ENCODE data around the gene LGI2. TPM values are rescaled to one million over a fixed set of nuclear protein-coding genes. Genes with fewer than 3 reads are reported as not detected.
A peak's percentile ranks its signal among the peaks of the same experiment; 100 is the strongest.

Gene LGI2
- 2.7 TPM for polyA plus RNA-seq (2013, experiment 1 of 2)
- 2.3 TPM for polyA plus RNA-seq (2013, experiment 2 of 2)

- under 1% methylated on average over 92 of the region's 92 CpGs for WGBS
- Histone ChIP-seq H3K27ac (ENCODE audit: low read depth, low read length) (no peak within 1 kb of the TSS), H3K9me3 (ENCODE audit: insufficient read depth, low read depth, low read length) (no peaks in the 10 kb centered on the region), H3K27me3 (ENCODE audit: insufficient read depth, low read length) (peaks cover 50% of the 10 kb centered on the region), H3K4me3 (ENCODE audit: low read length) (peak within 1 kb of the TSS; percentile 53), H3K4me1 (ENCODE audit: insufficient read depth, low read length) (peaks cover 21% of the 10 kb centered on the region), H3K36me3 (ENCODE audit: insufficient read depth, low read length) (peaks cover 3% of the 10 kb centered on the region; the same call in 1 of the 2 replicates), H3K9ac (ENCODE audit: low read depth, low read length) (peak within 1 kb of the TSS; percentile 49; the same call in 1 of the 2 replicates)
These were observed at the start of gene LGI2 for GRCh38 chr4:25030277-25031076. TSS of gene LGI2 (minus strand) at chr4:25030946. CDS start at chr4:25030693, 253 bp downstream.

GRCh38 chr4:25078523-25078922 is 47.8 kb upstream of the LGI2 start:
- no peaks in the 10 kb centered on the region for H3K36me3 ChIP-seq (ENCODE audit: insufficient read depth, low read length)
- WGBS, result 77% methylated on average over 4 of the region's 4 CpGs
- H3K27ac ChIP-seq (ENCODE audit: low read depth, low read length), result no peak overlapping the region

GRCh38 chr4:25076625-25077398 is 46.1 kb upstream of the LGI2 start:
- WGBS, result 97% methylated on average over 3 of the region's 3 CpGs

More at GRCh38 chr4:25078523-25078922, 47.8 kb upstream of the LGI2 start:
- Histone ChIP-seq H3K9me3 (ENCODE audit: insufficient read depth, low read depth, low read length) (0 out of 2 replicates have a peak, but pooled peaks cover 5% of the 10 kb centered on the region), H3K27me3 (ENCODE audit: insufficient read depth, low read length) (no peaks in the 10 kb centered on the region), H3K4me3 (ENCODE audit: low read length) (no peak overlapping the region), H3K9ac (ENCODE audit: low read depth, low read length) (no peak overlapping the region), H3K4me1 (ENCODE audit: insufficient read depth, low read length) (peaks cover 2% of the 10 kb centered on the region; the same call in 1 of the 2 replicates)

GRCh38 chr4:25075851-25076250 is 45.1 kb upstream of the LGI2 start:
- no peaks in the 10 kb centered on the region for H3K36me3 ChIP-seq (ENCODE audit: insufficient read depth, low read length)
- 0 out of 2 replicates have a peak, but pooled peaks cover 5% of the 10 kb centered on the region for H3K9me3 ChIP-seq (ENCODE audit: insufficient read depth, low read depth, low read length)
- 89% methylated on average over 4 of the region's 4 CpGs for WGBS
- H3K4me1 ChIP-seq (ENCODE audit: insufficient read depth, low read length), result peaks cover 3% of the 10 kb centered on the region
- H3K4me3 ChIP-seq (ENCODE audit: low read length), result no peak overlapping the region
- H3K27me3 ChIP-seq (ENCODE audit: insufficient read depth, low read length), result no peaks in the 10 kb centered on the region
- H3K9ac ChIP-seq (ENCODE audit: low read depth, low read length), result no peak overlapping the region
- H3K27ac ChIP-seq (ENCODE audit: low read depth, low read length), result no peak overlapping the region

More at GRCh38 chr4:25076625-25077398, 46.1 kb upstream of the LGI2 start:
- no peaks in the 10 kb centered on the region for H3K27me3 ChIP-seq (ENCODE audit: insufficient read depth, low read length)
- peaks cover 2% of the 10 kb centered on the region; the same call in 1 of the 2 replicates for H3K4me1 ChIP-seq (ENCODE audit: insufficient read depth, low read length)
- 0 out of 2 replicates have a peak, but pooled peaks cover 5% of the 10 kb centered on the region for H3K9me3 ChIP-seq (ENCODE audit: insufficient read depth, low read depth, low read length)
- no peaks in the 10 kb centered on the region for H3K36me3 ChIP-seq (ENCODE audit: insufficient read depth, low read length)
- H3K9ac ChIP-seq (ENCODE audit: low read depth, low read length), result no peak overlapping the region
- no peak overlapping the region for H3K27ac ChIP-seq (ENCODE audit: low read depth, low read length)
- no peak overlapping the region for H3K4me3 ChIP-seq (ENCODE audit: low read length)

DNA sequence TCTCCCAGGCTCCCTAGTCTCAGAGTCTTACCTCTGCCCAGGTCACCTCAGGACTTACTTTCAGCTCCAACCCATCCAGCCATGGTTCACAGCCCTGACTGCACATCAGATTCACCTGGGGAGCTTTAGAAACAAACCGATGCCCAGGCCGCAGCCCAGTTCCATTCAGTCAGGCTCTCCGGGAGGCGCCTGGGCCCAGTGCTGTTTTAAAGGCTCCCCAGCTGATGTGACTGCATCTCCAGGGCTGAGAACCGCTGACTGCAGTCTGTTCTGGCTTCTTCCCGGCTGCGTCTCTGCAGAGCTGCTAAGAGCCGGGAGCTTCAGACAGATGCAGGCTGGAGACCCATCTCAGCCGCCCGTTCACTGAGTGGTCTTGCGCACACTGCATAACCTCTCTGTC is 44.4 kb upstream of the LGI2 start:
- Histone ChIP-seq H3K4me3 (ENCODE audit: low read length) (no peak overlapping the region), H3K9me3 (ENCODE audit: insufficient read depth, low read depth, low read length) (0 out of 2 replicates have a peak, but pooled peaks cover 5% of the 10 kb centered on the region), H3K36me3 (ENCODE audit: insufficient read depth, low read length) (no peaks in the 10 kb centered on the region), H3K27ac (ENCODE audit: low read depth, low read length) (no peak overlapping the region), H3K4me1 (ENCODE audit: insufficient read depth, low read length) (peaks cover 7% of the 10 kb centered on the region), H3K9ac (ENCODE audit: low read depth, low read length) (no peak overlapping the region), H3K27me3 (ENCODE audit: insufficient read depth, low read length) (no peaks in the 10 kb centered on the region)
- 76% methylated on average over 11 of the region's 11 CpGs for WGBS

- H3K9ac ChIP-seq (ENCODE audit: low read depth, low read length), result no peak overlapping the region
- H3K36me3 ChIP-seq (ENCODE audit: insufficient read depth, low read length), result no peaks in the 10 kb centered on the region
- peaks cover 39% of the 10 kb centered on the region for H3K4me1 ChIP-seq (ENCODE audit: insufficient read depth, low read length)
- no peaks in the 10 kb centered on the region for H3K9me3 ChIP-seq (ENCODE audit: insufficient read depth, low read depth, low read length)
- H3K27ac ChIP-seq (ENCODE audit: low read depth, low read length), result no peak overlapping the region
- no peaks in the 10 kb centered on the region for H3K27me3 ChIP-seq (ENCODE audit: insufficient read depth, low read length)
- WGBS, result 65% methylated on average over 3 of the region's 3 CpGs
- H3K4me3 ChIP-seq (ENCODE audit: low read length), result no peak overlapping the region
These were observed 39.8 kb upstream of the LGI2 start for GRCh38 chr4:25070545-25070944.

DNA sequence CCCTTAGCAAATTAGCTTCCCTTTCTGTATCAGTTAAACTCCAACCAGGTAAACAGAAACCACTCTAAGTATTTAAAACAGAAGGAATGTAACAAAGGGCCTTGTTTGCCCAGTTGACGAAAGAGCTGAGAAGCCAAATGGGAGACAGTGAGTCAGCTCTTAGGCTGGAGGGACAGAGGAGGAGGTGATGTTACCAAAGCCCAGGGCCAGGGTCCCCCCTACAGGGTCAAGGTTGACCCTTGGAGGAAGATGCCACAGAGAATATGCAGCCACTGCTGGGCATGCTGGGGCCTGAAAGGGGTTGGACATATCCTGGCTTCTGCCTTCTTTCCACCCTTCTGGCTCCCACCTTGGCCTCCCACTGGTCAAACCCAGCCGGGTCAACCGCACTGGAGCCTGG is 38.3 kb upstream of the LGI2 start:
- Histone ChIP-seq H3K4me1 (ENCODE audit: insufficient read depth, low read length) (peaks cover 48% of the 10 kb centered on the region), H3K9me3 (ENCODE audit: insufficient read depth, low read depth, low read length) (no peaks in the 10 kb centered on the region), H3K4me3 (ENCODE audit: low read length) (no peak overlapping the region), H3K9ac (ENCODE audit: low read depth, low read length) (no peak overlapping the region), H3K27ac (ENCODE audit: low read depth, low read length) (peak overlapping the region; percentile 46; the same call in 1 of the 2 replicates), H3K27me3 (ENCODE audit: insufficient read depth, low read length) (no peaks in the 10 kb centered on the region), H3K36me3 (ENCODE audit: insufficient read depth, low read length) (no peaks in the 10 kb centered on the region)
- 83% methylated on average over 3 of the region's 3 CpGs for WGBS

GRCh38 chr4:25068386-25068785 is 37.6 kb upstream of the LGI2 start:
- Histone ChIP-seq H3K9ac (ENCODE audit: low read depth, low read length) (no peak overlapping the region), H3K27me3 (ENCODE audit: insufficient read depth, low read length) (no peaks in the 10 kb centered on the region), H3K4me1 (ENCODE audit: insufficient read depth, low read length) (peaks cover 49% of the 10 kb centered on the region), H3K36me3 (ENCODE audit: insufficient read depth, low read length) (no peaks in the 10 kb centered on the region), H3K9me3 (ENCODE audit: insufficient read depth, low read depth, low read length) (no peaks in the 10 kb centered on the region), H3K4me3 (ENCODE audit: low read length) (no peak overlapping the region), H3K27ac (ENCODE audit: low read depth, low read length) (no peak overlapping the region; the same call in 1 of the 2 replicates)
- WGBS, result 93% methylated on average over 3 of the region's 3 CpGs

DNA sequence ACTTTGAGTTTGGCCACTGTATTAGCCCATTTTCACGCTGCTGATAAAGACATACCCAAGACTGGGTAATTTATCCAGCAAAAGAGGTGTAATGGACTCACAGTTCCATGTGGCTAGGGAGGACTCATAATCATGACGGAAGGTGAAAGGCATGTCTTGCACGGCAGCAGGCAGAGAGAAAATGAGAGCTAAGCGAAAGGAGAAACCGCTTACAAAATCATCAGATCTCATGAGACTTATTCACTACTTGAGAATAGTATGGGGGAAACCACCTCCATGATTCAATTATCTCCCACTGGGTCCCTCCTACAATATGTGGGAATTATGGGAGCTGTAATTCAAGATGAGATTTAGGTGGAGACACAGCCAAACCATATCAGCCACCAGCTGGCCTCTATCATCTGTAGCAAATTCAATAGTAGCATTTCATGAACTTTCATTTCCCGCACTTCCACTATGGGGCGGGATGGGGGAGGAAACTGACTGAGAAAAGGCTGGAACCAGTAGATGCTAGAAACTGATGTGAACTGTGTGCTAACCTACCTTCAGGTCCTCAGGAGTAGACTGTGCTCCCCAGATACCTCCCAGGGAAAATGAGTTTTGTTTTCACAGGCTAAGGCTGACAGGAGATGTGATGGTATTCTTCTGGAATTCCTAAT is 35.3 kb upstream of the LGI2 start:
- 94% methylated on average over 6 of the region's 7 CpGs for WGBS
- H3K27ac ChIP-seq (ENCODE audit: low read depth, low read length), result no peak overlapping the region
- no peaks in the 10 kb centered on the region for H3K27me3 ChIP-seq (ENCODE audit: insufficient read depth, low read length)
- H3K9ac ChIP-seq (ENCODE audit: low read depth, low read length), result no peak overlapping the region
- H3K4me3 ChIP-seq (ENCODE audit: low read length), result no peak overlapping the region; the same call in 1 of the 2 replicates
- no peaks in the 10 kb centered on the region for H3K9me3 ChIP-seq (ENCODE audit: insufficient read depth, low read depth, low read length)
- peaks cover 52% of the 10 kb centered on the region for H3K4me1 ChIP-seq (ENCODE audit: insufficient read depth, low read length)
- no peaks in the 10 kb centered on the region for H3K36me3 ChIP-seq (ENCODE audit: insufficient read depth, low read length)

DNA sequence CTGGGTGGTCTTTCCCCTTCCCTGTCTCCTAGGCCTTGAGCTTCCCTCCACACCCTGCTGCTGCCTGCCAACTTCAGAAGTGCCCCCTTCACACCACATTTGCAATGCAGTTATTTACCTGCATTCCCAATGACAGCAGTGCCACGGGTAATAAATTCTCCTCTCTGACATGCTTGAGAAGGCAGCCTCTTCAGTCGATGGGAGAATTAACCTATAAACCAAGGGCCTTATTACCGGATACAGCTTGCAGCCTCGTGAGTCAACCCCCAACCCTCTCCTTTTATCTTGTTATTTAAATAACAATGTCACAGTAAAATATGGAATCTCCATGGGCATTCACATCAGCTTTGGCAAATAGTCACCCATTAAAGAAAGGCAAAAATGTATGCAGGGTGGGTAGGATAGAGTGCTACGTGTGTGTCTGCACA is 34.7 kb upstream of the LGI2 start:
- Histone ChIP-seq H3K36me3 (ENCODE audit: insufficient read depth, low read length) (no peaks in the 10 kb centered on the region), H3K27ac (ENCODE audit: low read depth, low read length) (peak overlapping the region; percentile 76; the same call in 1 of the 2 replicates), H3K9ac (ENCODE audit: low read depth, low read length) (no peak overlapping the region), H3K4me3 (ENCODE audit: low read length) (peak overlapping the region; percentile 10; the same call in 1 of the 2 replicates), H3K27me3 (ENCODE audit: insufficient read depth, low read length) (no peaks in the 10 kb centered on the region), H3K4me1 (ENCODE audit: insufficient read depth, low read length) (peaks cover 47% of the 10 kb centered on the region), H3K9me3 (ENCODE audit: insufficient read depth, low read depth, low read length) (no peaks in the 10 kb centered on the region)
- WGBS, result 13% methylated on average over 4 of the region's 5 CpGs

Data from HUES64 (cell line).